Mammary epithelial cell (primary cell): ENCODE results near the gene SAYSD1.

Experiments used
- CTCF ChIP-seq, 2 donors: IDR thresholded peaks in 1 of 2; conservative IDR thresholded peaks in 1 of 2; 2 replicates each; pipeline ENCODE4 v1.5.1; 2011 to 2012; ENCODE audit warnings: inconsistent platforms in 2 of 2, low read length in 2 of 2, mild to moderate bottlenecking in 2 of 2, control low read depth in 1 of 2, low read depth in 1 of 2; ENCODE audit not compliant: insufficient read depth in 1 of 2; ENCODE audit errors: extremely low read depth in 1 of 2
- EZH2 ChIP-seq: IDR thresholded peaks from 2 replicates; pipeline ENCODE4 v1.6.1; 2012; ENCODE audit warnings: low read length, inconsistent platforms, borderline replicate concordance

GRCh38 chr6:39104528-39104927, 10.5 kb downstream of the SAYSD1 start:
- TF ChIP-seq CTCF (conservative IDR thresholded peaks at IDR 0.05 in 1 of 2, IDR thresholded peaks at IDR 0.05 in 1 of 2; ENCODE audit: extremely low read depth in 1 of 2, insufficient read depth in 1 of 2, low read depth in 1 of 2, low read length in 2 of 2) (no peak), EZH2 (no peak)
